Suprapubic skin (tissue), 4 donors: Measurements from ENCODE around the gene PITX2. TPM values are rescaled to one million over a fixed set of nuclear protein-coding genes. Genes with fewer than 3 reads are reported as not detected.
A peak's percentile ranks its signal among the peaks of the same experiment; 100 is the strongest.

Experiments used
- DNase-seq, 2 donors: peaks; one replicate each; pipeline ENCODE4 v3.0.0-alpha.2; 2019; ENCODE audit warnings: low spot score in 2 of 2
- H3K27ac ChIP-seq: fragments of 200-600 bp; sonication (generic); one replicate; pipeline ENCODE4 v1.5.1; 2019
- H3K27me3 ChIP-seq: fragments of 200-600 bp; sonication (generic); one replicate; pipeline ENCODE4 v1.5.1; 2019
- H3K36me3 ChIP-seq: fragments of 200-600 bp; sonication (generic); one replicate; pipeline ENCODE4 v1.5.1; 2019
- H3K4me1 ChIP-seq: fragments of 200-600 bp; sonication (generic); one replicate; pipeline ENCODE4 v1.5.1; 2019
- H3K4me3 ChIP-seq: fragments of 200-600 bp; sonication (generic); one replicate; pipeline ENCODE4 v1.5.1; 2019; ENCODE audit warnings: mild to moderate bottlenecking
- H3K9me3 ChIP-seq: fragments of 200-600 bp; sonication (generic); one replicate; pipeline ENCODE4 v1.5.1; 2019
- CTCF ChIP-seq, 2 donors: fragments of 200-600 bp in 1 of 2; fragments of 450-650 bp in 1 of 2; sonication (generic) in 1 of 2; IDR thresholded peaks; one replicate each; pipeline ENCODE4 v1.5.1; 2016 to 2019; ENCODE audit warnings: antibody characterized with exemption in 2 of 2, mild to moderate bottlenecking in 1 of 2, moderate library complexity in 1 of 2
- EP300 ChIP-seq: sonication (generic); formaldehyde crosslinking; IDR thresholded peaks from one replicate; pipeline ENCODE4 v1.6.1; 2017; ENCODE audit warnings: antibody characterized with exemption
- POLR2A ChIP-seq, 2 donors: fragments of 450-650 bp; IDR thresholded peaks; one replicate each; pipeline ENCODE4 v1.6.1; 2017; ENCODE audit warnings: antibody characterized with exemption in 2 of 2, mild to moderate bottlenecking in 2 of 2, moderate library complexity in 2 of 2
- POLR2AphosphoS5 ChIP-seq, 3 donors: sonication (generic); formaldehyde crosslinking; IDR thresholded peaks; one replicate each; pipeline ENCODE4 v1.6.1; 2017; ENCODE audit warnings: antibody characterized with exemption in 3 of 3
- WGBS: methylation state at CpG from one replicate; pipeline ENCODE4 v1.1.5; 2018; 5-methylcytosine and 5-hydroxymethylcytosine counted together
- total RNA-seq, 4 donors: library from RNA; depleted of rRNA; stranded (reverse); fragments of >200 nt; gene quantifications; one replicate each; pipeline ENCODE4 v1.1.0, GENCODE V29; 2016

The PITX2 gene
- total RNA-seq, 4 donors from 2014 or later: 0.48 to 8.3 (median 4.1) TPM

GRCh38 chr4:110639207-110640090 lies 16.6 kb upstream of the PITX2 start:
- Histone ChIP-seq H3K36me3 (no peaks in the 10 kb centered on the region), H3K27ac (no peak overlapping the region), H3K4me3 (no peak overlapping the region), H3K9me3 (no peaks in the 10 kb centered on the region), H3K27me3 (peaks cover 91% of the 10 kb centered on the region), H3K4me1 (peaks cover 9% of the 10 kb centered on the region)
- TF ChIP-seq EP300 (no peak), CTCF (IDR thresholded peaks at IDR 0.05) (no peak), POLR2A (IDR thresholded peaks at IDR 0.05) (no peak), POLR2AphosphoS5 (IDR thresholded peaks at IDR 0.05) (no peak)
- 30% methylated on average over 34 of the region's 34 CpGs for WGBS
- DNase-seq: no peak

GRCh38 chr4:110638089-110638746 lies 15.3 kb upstream of the PITX2 start:
- no peak for DNase-seq
- no peaks in the 10 kb centered on the region for H3K9me3 ChIP-seq
- H3K27me3 ChIP-seq: peaks cover 97% of the 10 kb centered on the region
- WGBS: 59% methylated on average over 10 of the region's 10 CpGs
- H3K27ac ChIP-seq: no peak overlapping the region
- H3K36me3 ChIP-seq: no peaks in the 10 kb centered on the region
- no peak overlapping the region for H3K4me3 ChIP-seq
- TF ChIP-seq EP300 (no peak), CTCF (IDR thresholded peaks at IDR 0.05) (no peak)
- peaks cover 9% of the 10 kb centered on the region for H3K4me1 ChIP-seq

GRCh38 chr4:110637408-110638088 lies 14.7 kb upstream of the PITX2 start:
- 20% methylated on average over 34 of the region's 35 CpGs for WGBS
- peaks cover 97% of the 10 kb centered on the region for H3K27me3 ChIP-seq
- TF ChIP-seq CTCF (IDR thresholded peaks at IDR 0.05) (no peak), POLR2A (IDR thresholded peaks at IDR 0.05) (no peak), EP300 (no peak), POLR2AphosphoS5 (IDR thresholded peaks at IDR 0.05) (no peak)
- peak overlapping the region; percentile 41 for H3K4me3 ChIP-seq
- peaks cover 16% of the 10 kb centered on the region for H3K4me1 ChIP-seq
- H3K36me3 ChIP-seq: no peaks in the 10 kb centered on the region
- H3K9me3 ChIP-seq: no peaks in the 10 kb centered on the region
- no peak for DNase-seq
- H3K27ac ChIP-seq: no peak overlapping the region

- DNase-seq: no peak
- Histone ChIP-seq H3K4me3 (peak overlapping the region; percentile 41), H3K4me1 (peaks cover 23% of the 10 kb centered on the region), H3K9me3 (no peaks in the 10 kb centered on the region), H3K36me3 (no peaks in the 10 kb centered on the region), H3K27ac (no peak overlapping the region), H3K27me3 (peaks cover 98% of the 10 kb centered on the region)
- 2% methylated on average over 45 of the region's 56 CpGs for WGBS
- TF ChIP-seq EP300 (no peak), POLR2A (IDR thresholded peaks at IDR 0.05) (no peak), POLR2AphosphoS5 (IDR thresholded peaks at IDR 0.05) (no peak), CTCF (IDR thresholded peaks at IDR 0.05) (no peak)
Observed at GRCh38 chr4:110636680-110637407, 14.0 kb upstream of the PITX2 start.
